Common myeloid progenitor, CD34-positive (primary cell): ENCODE results near the gene MAP3K2.

Experiments used
- CTCF ChIA-PET: fragments of 350-600 bp; sonication (Branson Sonifier 250); formaldehyde crosslinking; loops from one replicate; lab custom pipeline; 2021; ENCODE audit warnings: antibody characterized with exemption; lab: Charles Lee
- POLR2A ChIA-PET: fragments of 350-600 bp; sonication (Branson Sonifier 250); formaldehyde crosslinking; loops from one replicate; lab custom pipeline; 2021; ENCODE audit warnings: antibody characterized with exemption; lab: Charles Lee
- DNase-seq, 3 donors: peaks; one replicate each; pipeline versions ENCODE4 v3.0.0 to v3.0.0-alpha.2; 2013
- H3K27ac ChIP-seq, 2 experiments: 1 replicate in 1 of 2; 2 replicates in 1 of 2; pipeline ENCODE4 v1.7.0; 2013; ENCODE audit warnings: inconsistent platforms in 2 of 2, low read length in 2 of 2, mild to moderate bottlenecking in 2 of 2, low read depth in 1 of 2, moderate library complexity in 1 of 2; ENCODE audit not compliant: severe bottlenecking in 2 of 2, insufficient read depth in 1 of 2, poor library complexity in 1 of 2
- H3K27me3 ChIP-seq, 5 experiments: replicated peaks in 2 of 5; 1 replicate in 3 of 5; 2 replicates in 2 of 5; pipeline versions ENCODE4 v1.6.1 to v1.7.0; 2013; ENCODE audit warnings: low read length in 4 of 5, mild to moderate bottlenecking in 2 of 5, moderate library complexity in 2 of 5, inconsistent platforms in 1 of 5; ENCODE audit not compliant: insufficient read depth in 5 of 5, control insufficient read depth in 4 of 5
- H3K36me3 ChIP-seq, 4 experiments: 1 replicate in 2 of 4; 2 replicates in 2 of 4; pipeline versions ENCODE4 v1.6.1 to v1.7.0; 2013; ENCODE audit warnings: low read length in 3 of 4, control low read depth in 1 of 4, mild to moderate bottlenecking in 1 of 4; ENCODE audit not compliant: control insufficient read depth in 4 of 4, insufficient read depth in 4 of 4
- H3K4me1 ChIP-seq, 4 experiments: 1 replicate in 3 of 4; 2 replicates in 1 of 4; pipeline versions ENCODE4 v1.6.1 to v1.7.1; 2013; ENCODE audit warnings: low read length in 3 of 4, mild to moderate bottlenecking in 3 of 4, control low read depth in 1 of 4, inconsistent platforms in 1 of 4, moderate library complexity in 1 of 4; ENCODE audit not compliant: control insufficient read depth in 4 of 4, insufficient read depth in 4 of 4; ENCODE audit errors: control extremely low read depth in 1 of 4
- H3K4me3 ChIP-seq, 7 experiments: 1 replicate in 4 of 7; 2 replicates in 3 of 7; pipeline versions ENCODE4 v1.5.1 to v1.7.0; 2013; ENCODE audit warnings: mild to moderate bottlenecking in 7 of 7, low read length in 6 of 7, moderate library complexity in 6 of 7, inconsistent platforms in 2 of 7, low read depth in 2 of 7, control low read depth in 1 of 7; ENCODE audit not compliant: insufficient read depth in 4 of 7, control insufficient read depth in 1 of 7; ENCODE audit errors: extremely low read depth in 1 of 7
- H3K9me3 ChIP-seq, 5 experiments: 1 replicate in 4 of 5; 2 replicates in 1 of 5; pipeline versions ENCODE4 v1.6.1 to v1.7.1; 2013; ENCODE audit warnings: low read length in 4 of 5, mild to moderate bottlenecking in 2 of 5, inconsistent platforms in 1 of 5, low read depth in 1 of 5, moderate library complexity in 1 of 5; ENCODE audit not compliant: control insufficient read depth in 4 of 5, insufficient read depth in 2 of 5; ENCODE audit errors: control extremely low read depth in 1 of 5
- WGBS: methylation state at CpG from one replicate; pipeline ENCODE4 v1.1.5; 2013; ENCODE audit not compliant: insufficient coverage; 5-methylcytosine and 5-hydroxymethylcytosine counted together

MAP3K2 gene

GRCh38 chr2:127407091-127407490, 19.3 kb upstream of the MAP3K2 start:
- CTCF ChIA-PET, result interaction anchor here (1.4 kb wide), 1 partner anchor 9 kb away, joined by 5 read pairs; no protein-coding TSS in a partner anchor

DNA sequence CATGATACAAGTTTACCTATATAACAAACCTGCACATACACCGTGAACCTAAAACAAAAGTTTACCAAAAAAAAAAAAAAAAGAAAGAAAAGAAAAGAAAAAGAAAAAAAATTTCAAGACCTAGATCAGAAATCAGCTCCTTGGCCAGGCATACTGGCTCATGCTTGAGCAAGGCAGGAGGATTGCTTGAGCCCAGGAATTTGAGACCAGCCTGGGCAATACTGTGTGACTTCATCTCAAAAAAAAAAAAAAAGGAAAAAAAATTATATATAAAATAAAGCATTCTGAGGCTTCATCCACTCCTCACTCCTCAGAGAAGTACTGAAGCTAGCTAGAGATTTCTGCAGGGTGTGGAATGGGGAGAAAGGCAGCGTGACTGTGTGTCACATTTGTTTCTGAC, 18.7 kb upstream of the MAP3K2 start:
- no peaks in the 10 kb centered on the region for H3K27me3 ChIP-seq
- H3K4me1 ChIP-seq, result peaks cover 3 to 35% (median 17%) of the 10 kb centered on the region in 4 experiments
- CTCF ChIA-PET, result interaction anchor here (0.9 to 1.4 kb wide), 2 partner anchors 9 to 41 kb away, joined by 3 to 5 read pairs; no protein-coding TSS in a partner anchor
- no peaks in the 10 kb centered on the region for H3K36me3 ChIP-seq
- POLR2A ChIA-PET, result no interaction called here
- no peak for DNase-seq
- H3K9me3 ChIP-seq, result no peaks in the 10 kb centered on the region
- WGBS, result no CpG with 5 or more reads among the region's 2 CpGs
- H3K4me3 ChIP-seq, result no peak overlapping the region
- no peak overlapping the region for H3K27ac ChIP-seq

More at GRCh38 chr2:127407091-127407490, 19.3 kb upstream of the MAP3K2 start:
- DNase-seq, result no peak
- 96% methylated on average over 7 of the region's 9 CpGs for WGBS
- Histone ChIP-seq H3K9me3 (no peaks in the 10 kb centered on the region), H3K4me3 (no peak overlapping the region), H3K27ac (no peak overlapping the region), H3K27me3 (no peaks in the 10 kb centered on the region), H3K36me3 (no peaks in the 10 kb centered on the region), H3K4me1 (peaks cover 3 to 41% (median 17%) of the 10 kb centered on the region in 4 experiments)
- POLR2A ChIA-PET, result interaction anchor here (1.7 to 2.3 kb wide), 2 partner anchors 17 to 19 kb away, joined by 5 read pairs; partner anchors contain the start of gene MAP3K2

DNA sequence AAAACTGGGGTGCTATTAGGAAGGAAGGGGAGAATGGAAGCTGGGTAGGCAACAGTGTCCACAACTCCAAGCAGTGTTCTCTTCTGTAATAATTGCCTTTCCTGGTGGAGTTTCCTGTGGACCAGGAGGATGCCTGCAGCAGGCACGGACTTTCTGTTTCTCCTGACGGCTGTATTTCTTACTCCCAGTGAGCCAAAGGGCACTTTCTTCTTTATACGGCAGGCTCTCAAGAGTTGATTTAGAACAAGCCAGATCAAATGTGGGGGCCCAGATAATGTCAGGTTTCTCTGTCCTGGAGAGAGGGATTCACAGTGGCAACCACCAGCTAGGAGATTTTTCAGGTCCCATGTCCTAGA, 17.5 kb upstream of the MAP3K2 start:
- Histone ChIP-seq H3K9me3 (no peaks in the 10 kb centered on the region), H3K27ac (no peak overlapping the region), H3K4me3 (no peak overlapping the region), H3K27me3 (no peaks in the 10 kb centered on the region), H3K4me1 (peaks cover 0 to 28% (median 17%) of the 10 kb centered on the region in 4 experiments), H3K36me3 (no peaks in the 10 kb centered on the region)
- DNase-seq, result no peak
- ChIA-PET CTCF (interaction anchor here (0.7 to 1.1 kb wide), 2 partner anchors 9 to 10 kb away, joined by 3 to 4 read pairs; no protein-coding TSS in a partner anchor), POLR2A (no interaction called here)
- WGBS, result 93% methylated on average over 3 of the region's 3 CpGs

DNA sequence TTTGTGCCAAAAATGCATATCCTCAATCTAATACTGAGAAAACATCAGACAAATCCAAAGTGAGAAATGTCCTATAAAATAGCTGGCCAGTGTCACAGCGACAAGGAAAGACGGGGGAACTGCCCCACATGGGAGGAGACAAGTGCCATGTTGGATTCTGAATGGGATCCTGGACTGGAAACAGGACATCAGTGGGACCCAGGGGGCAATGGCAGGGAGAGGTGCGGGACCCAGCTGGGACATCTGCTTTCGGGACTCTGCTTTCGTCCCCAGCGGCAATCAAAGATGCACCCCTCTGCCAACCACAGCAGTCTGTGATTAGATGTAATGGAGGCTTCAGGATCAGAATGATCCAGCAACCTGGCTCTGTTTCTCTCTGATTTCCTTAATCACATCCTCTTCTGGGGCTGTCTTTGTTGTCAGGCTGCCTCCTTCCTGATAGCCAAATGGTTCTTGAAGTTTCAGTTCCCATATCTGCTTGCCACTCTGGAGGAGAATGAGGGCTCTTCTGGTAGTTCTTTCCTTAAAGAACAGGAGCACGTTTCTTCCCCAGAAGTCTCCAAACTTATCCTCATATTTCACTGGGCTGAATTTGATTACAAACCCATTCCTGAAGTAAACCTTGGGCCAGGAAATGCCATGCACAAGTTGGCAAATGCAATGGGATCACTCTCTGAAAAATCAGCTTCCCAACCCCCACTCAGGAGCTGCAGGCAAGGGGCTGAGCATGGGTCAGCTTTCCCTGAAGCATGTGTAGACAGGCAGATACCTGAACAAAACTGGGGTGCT, 16.9 kb upstream of the MAP3K2 start:
- ChIA-PET POLR2A (no interaction called here), CTCF (interaction anchor here (0.7 to 3.1 kb wide), 4 partner anchors 9 to 49 kb away, joined by 3 to 17 read pairs (median 4); partner anchors contain the start of gene MAP3K2)
- H3K4me3 ChIP-seq, result no peak overlapping the region
- no peaks in the 10 kb centered on the region for H3K9me3 ChIP-seq
- no peaks in the 10 kb centered on the region for H3K27me3 ChIP-seq
- 93% methylated on average over 3 of the region's 7 CpGs for WGBS
- DNase-seq, result no peak
- H3K27ac ChIP-seq, result no peak overlapping the region
- H3K36me3 ChIP-seq, result no peaks in the 10 kb centered on the region
- peaks cover 0 to 28% (median 17%) of the 10 kb centered on the region in 4 experiments for H3K4me1 ChIP-seq

DNA sequence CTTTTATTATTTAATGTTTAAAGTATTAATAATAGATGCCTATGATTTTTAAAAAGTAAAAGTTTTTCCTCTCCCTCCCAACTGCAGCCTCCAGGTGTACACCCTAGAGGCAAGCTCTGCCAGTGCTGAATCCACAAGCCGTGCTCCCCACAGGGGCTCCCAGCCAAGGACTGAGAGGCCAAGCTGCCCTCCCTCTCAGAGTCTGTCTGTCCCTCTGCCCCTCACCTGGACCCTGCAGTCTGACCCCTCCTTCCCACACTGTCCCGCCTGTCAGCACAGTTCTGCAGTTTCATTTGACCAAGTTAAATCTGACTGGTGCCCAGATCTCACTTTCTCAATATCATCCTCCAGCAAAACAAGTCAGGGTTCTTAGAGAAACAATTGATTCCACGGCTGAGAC, 15.7 kb upstream of the MAP3K2 start:
- peaks cover 0 to 24% (median 12%) of the 10 kb centered on the region in 4 experiments for H3K4me1 ChIP-seq
- 97% methylated on average over 2 of the region's 3 CpGs for WGBS
- no peak for DNase-seq
- H3K27me3 ChIP-seq, result no peaks in the 10 kb centered on the region
- no peak overlapping the region for H3K4me3 ChIP-seq
- ChIA-PET POLR2A (no interaction called here), CTCF (interaction anchor here (1.4 to 3.1 kb wide), 3 partner anchors 12 to 76 kb away, joined by 3 to 17 read pairs (median 7); partner anchors contain the start of gene MAP3K2)
- no peaks in the 10 kb centered on the region for H3K9me3 ChIP-seq
- H3K27ac ChIP-seq, result no peak overlapping the region
- no peaks in the 10 kb centered on the region for H3K36me3 ChIP-seq

DNA sequence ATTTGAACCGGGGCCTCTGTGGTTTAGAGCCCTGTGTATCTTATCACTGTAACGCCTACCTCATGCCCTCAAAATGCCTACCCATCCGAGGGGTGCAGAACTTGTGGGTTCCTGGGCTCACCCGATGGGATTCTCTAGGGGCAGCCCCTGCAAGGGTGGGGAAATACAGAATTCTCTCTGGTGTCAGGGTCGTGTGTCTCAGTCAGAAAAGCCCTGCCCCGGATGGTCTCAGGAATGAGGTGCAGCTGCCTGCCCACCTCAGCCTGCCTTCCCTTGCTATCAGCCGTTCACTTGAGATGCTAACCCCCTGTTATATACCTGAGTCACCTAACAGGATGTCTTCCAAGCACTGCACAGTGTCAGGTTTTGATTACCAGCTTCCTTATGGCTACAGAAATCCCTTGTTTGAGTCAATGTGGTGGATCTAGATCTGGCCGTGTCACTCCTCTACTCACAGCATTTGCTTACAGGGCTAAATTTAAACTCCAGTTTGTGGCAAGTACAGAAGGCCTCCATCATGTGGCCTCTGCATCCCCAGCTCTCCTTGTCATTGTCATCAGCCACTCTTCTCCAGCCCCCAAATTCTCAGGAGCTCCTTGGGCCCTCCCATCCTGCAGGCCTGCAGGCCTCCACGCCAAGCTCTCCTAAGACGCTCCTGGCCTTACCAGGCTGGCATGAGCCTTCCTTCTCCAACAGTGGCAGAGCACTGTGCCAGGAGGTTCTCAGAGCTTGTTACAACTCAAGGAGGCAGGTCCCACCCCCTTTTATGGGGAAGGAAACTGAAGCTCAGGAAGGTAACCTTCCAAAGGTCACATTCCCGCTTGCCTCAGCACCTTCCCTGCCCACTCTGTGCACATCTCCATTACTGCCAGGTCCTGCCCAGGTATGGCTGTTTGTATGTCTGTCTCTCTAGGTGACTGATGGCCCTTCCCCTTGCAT, 14.3 kb upstream of the MAP3K2 start:
- H3K4me3 ChIP-seq, result no peak overlapping the region
- H3K27ac ChIP-seq, result no peak overlapping the region
- peak in 1 of 3 donors; percentile 37 for DNase-seq
- POLR2A ChIA-PET, result interaction anchor here (0.7 kb wide), 1 partner anchor 15 kb away, joined by 4 read pairs; the partner anchor contains the start of gene MAP3K2
- CTCF ChIA-PET, result interaction anchor here (1.0 to 3.1 kb wide), 7 partner anchors 10 to 74 kb away, joined by 3 to 17 read pairs (median 3); partner anchors contain the start of gene MAP3K2
- peaks cover 0 to 21% (median 14%) of the 10 kb centered on the region in 4 experiments for H3K4me1 ChIP-seq
- no peaks in the 10 kb centered on the region for H3K36me3 ChIP-seq
- H3K27me3 ChIP-seq, result no peaks in the 10 kb centered on the region
- H3K9me3 ChIP-seq, result no peaks in the 10 kb centered on the region
- WGBS, result 82% methylated on average over 4 of the region's 11 CpGs
